ENCODE data around the gene L1TD1. TPM values are rescaled to one million over a fixed set of nuclear protein-coding genes. Genes with fewer than 3 reads are reported as not detected.
"Not testable (repeated sequence)": the region's sequence is repeated elsewhere in the genome, so short reads cannot be mapped to it uniquely, and the experiment has no call there.

The L1TD1 gene
- total RNA-seq, 1 donor from 2014 or later, result 0.67 TPM

DNA sequence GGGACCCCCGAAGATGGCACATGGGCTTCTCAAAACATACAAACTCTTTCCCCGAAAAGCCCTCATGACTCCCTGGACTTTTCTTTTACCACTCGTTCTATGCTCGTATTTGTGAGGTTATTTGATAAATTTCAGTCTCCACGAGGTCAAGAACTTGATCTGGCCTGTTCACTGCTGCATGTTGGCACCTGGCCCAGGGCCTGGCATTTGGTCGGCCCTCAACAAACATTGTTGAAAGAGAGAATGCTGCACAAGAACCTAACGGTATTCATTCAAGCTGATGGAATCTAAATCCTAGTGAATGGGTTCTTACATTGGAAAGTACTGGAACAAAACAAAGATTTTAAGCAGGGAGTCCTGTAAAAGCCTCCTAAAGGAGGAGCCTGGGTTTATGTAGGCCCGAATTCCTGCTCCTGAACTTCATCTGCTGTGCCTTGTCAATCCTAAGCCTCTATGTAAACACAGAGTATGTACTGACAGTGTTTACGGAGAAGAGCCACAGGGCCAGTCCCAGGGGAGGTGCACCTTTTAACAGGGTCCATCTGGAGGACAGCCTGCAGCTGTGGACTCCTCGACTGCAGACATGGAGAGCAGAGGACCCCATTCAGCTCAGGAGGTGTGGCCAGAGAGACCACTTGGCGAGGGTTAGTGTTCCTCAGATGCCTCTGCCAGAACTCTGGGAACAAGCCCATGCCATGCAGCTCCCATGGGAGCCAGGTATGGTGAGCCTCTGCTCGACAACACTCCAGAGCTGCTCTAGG is 46.9 kb downstream of the L1TD1 start:
- Histone ChIP-seq H3K4me3 (no peak overlapping the region), H3K27me3 (no peaks in the 10 kb centered on the region), H3K36me3 (no peaks in the 10 kb centered on the region), H3K9me3 (no peaks in the 10 kb centered on the region), H3K27ac (no peak overlapping the region), H3K4me1 (no peaks in the 10 kb centered on the region)
- intact Hi-C loops (cut with DNase I), result no loop called here
- ATAC-seq (peak; percentile 65), DNase-seq (peak; percentile 72)
- TF ChIP-seq, protein P1, sequence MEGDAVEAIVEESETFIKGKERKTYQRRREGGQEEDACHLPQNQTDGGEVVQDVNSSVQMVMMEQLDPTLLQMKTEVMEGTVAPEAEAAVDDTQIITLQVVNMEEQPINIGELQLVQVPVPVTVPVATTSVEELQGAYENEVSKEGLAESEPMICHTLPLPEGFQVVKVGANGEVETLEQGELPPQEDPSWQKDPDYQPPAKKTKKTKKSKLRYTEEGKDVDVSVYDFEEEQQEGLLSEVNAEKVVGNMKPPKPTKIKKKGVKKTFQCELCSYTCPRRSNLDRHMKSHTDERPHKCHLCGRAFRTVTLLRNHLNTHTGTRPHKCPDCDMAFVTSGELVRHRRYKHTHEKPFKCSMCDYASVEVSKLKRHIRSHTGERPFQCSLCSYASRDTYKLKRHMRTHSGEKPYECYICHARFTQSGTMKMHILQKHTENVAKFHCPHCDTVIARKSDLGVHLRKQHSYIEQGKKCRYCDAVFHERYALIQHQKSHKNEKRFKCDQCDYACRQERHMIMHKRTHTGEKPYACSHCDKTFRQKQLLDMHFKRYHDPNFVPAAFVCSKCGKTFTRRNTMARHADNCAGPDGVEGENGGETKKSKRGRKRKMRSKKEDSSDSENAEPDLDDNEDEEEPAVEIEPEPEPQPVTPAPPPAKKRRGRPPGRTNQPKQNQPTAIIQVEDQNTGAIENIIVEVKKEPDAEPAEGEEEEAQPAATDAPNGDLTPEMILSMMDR (IDR thresholded peaks at IDR 0.05), result no peak

DNA sequence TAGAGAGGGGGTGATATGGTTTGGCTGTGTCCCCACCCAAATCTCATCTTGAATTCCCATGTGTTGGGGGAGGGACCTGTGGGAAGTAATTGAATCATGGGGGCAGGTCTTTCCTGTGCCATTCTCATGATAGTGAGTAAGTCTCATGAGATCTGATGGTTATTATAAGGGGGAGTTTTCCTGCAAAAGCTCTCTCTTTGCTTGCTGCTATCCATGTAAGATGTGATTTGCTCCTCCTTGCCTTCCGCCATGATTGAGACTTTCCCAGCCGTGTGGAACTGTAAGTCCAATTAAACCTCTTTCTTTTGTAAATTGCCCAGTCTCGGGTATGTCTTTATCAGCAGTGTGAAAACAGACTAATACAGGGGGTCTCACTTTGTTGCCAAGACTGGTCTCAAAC is 49.7 kb downstream of the L1TD1 start:
- not testable (repeated sequence) for DNase-seq, H3K27me3 ChIP-seq

DNA sequence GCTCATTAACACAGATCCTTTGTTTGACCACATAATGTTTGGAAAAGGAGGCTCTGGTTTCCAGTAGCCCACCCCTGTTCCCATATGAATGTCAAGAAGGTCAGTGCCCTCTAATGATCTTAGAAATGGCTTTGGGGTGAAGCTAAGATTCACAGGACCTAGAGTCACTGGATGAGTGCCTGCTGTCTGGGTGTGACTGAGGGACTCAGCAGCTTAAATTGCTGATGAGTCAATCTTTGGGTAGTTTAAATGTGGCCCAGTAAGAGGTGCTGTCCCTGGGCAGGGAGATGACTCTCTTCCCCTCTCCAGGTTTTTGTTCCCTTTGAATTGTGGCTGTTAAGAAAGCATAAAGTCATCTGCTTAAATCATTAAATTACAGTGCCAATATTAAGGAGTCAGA is 50.6 kb downstream of the L1TD1 start:
- no peaks in the 10 kb centered on the region for H3K9me3 ChIP-seq
- no peaks in the 10 kb centered on the region for H3K36me3 ChIP-seq
- ATAC-seq (no peak), DNase-seq (no peak)
- no peaks in the 10 kb centered on the region for H3K4me1 ChIP-seq
- intact Hi-C loops (cut with DNase I), result no loop called here
- H3K27me3 ChIP-seq, result no peaks in the 10 kb centered on the region
- no peak overlapping the region for H3K27ac ChIP-seq
- H3K4me3 ChIP-seq, result no peak overlapping the region
- TF ChIP-seq, protein P1 (IDR thresholded peaks at IDR 0.05), result no peak

More for the DNA sequence above, 49.7 kb downstream of the L1TD1 start:
- intact Hi-C loops (cut with DNase I); ATAC-seq; H3K9me3 ChIP-seq; H3K4me3 ChIP-seq; H3K4me1 ChIP-seq; H3K27ac ChIP-seq; H3K36me3 ChIP-seq: not testable (repeated sequence)

DNA sequence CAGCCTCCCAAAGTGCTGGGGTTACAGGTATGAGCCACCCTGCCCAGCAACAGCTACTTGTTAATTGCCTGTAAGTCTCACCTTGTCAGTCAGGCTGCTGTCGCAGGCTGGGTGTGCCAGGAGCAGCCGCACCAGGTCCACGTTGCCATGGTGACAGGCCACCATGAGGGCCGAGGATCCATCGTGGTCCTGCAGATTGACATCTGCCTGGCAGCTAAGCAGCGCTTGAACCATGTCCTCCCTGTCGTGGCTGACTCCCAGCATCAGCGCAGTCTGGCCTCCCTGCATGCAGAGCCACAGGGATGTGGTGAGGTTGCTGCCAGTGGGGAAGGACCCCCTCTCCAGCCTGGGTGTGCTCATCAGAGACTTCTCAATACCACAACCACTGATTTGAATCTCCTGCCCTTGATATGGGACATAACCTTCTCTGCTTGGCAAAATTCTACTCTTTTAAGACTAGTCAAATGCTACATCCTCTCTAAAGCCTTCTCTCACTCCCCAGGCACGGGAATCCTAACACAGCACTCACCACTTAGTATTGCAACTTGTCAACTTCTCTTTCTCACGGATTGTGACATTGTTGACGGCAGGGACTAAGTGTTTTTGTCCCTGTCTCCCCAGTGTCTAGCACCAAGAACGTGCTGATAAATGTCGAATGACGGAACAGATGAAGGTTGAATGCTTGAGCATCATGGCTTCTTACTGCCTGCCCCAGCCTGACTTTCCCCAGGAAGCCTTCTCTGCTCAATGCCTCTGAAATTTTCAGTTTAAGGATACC is 52.9 kb downstream of the L1TD1 start:
- no peaks in the 10 kb centered on the region for H3K36me3 ChIP-seq
- H3K4me1 ChIP-seq, result no peaks in the 10 kb centered on the region
- H3K9me3 ChIP-seq, result no peaks in the 10 kb centered on the region
- no peak for ATAC-seq
- H3K27ac ChIP-seq, result no peak overlapping the region
- intact Hi-C loops (cut with DNase I), result no loop called here
- TF ChIP-seq, protein P1 (IDR thresholded peaks at IDR 0.05), result no peak
- no peaks in the 10 kb centered on the region for H3K27me3 ChIP-seq
- DNase-seq, result no peak
- no peak overlapping the region for H3K4me3 ChIP-seq

DNA sequence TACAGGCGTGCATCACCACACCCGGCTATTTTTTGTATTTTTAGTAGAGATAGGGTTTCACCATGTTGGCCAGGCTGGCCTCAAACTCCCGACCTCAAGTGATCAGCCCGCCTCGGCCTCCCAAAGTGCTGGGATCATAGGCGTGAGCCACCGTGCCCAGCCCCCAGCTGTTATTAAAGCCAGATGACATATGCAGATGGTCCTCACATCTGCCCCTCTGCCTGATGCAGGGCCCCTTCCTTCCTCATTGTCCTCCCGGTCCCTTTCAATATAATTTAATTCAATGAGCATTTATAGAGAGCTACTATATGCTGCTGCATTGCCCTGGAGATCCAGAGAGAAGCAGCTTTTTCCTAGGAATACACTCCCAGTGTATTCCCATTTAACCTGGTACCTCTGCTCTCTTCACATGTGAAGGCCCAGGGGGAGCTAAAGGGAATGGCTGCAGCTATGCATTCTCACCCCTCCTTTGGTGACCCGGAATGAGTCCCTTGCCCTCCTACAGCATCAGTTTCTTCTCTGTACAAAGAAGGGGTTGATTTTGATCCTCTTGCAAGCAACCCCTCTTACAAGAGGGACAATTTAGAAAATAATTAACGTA is 55.6 kb downstream of the L1TD1 start:
- no peak for ATAC-seq
- no peak for DNase-seq
- no peaks in the 10 kb centered on the region for H3K4me1 ChIP-seq
- TF ChIP-seq, protein P1 (IDR thresholded peaks at IDR 0.05), result no peak
- H3K27me3 ChIP-seq, result no peaks in the 10 kb centered on the region
- intact Hi-C loops (cut with DNase I), result no loop called here
- H3K4me3 ChIP-seq, result no peak overlapping the region
- H3K36me3 ChIP-seq, result no peaks in the 10 kb centered on the region
- no peaks in the 10 kb centered on the region for H3K9me3 ChIP-seq
- no peak overlapping the region for H3K27ac ChIP-seq

DNA sequence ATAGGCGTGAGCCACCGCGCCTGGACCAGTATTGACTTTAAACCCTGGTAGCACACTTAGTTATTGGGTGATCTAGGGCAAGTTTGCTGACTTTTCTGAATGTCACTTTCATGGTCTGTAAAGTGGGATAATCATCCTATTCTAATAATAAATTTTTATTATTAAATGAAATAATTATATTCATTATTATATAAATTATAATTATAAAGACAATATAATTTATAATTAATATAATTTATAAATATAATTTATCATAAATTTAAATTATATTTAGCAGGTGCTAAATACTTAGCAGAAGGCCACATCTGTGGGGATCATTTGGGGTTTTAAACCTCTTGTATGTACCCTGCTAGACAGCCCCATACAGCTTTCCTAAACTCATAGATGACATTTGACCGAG is 64.9 kb downstream of the L1TD1 start:
- DNase-seq, result no peak
- no peak overlapping the region for H3K4me3 ChIP-seq
- TF ChIP-seq, protein P1 (IDR thresholded peaks at IDR 0.05), result no peak
- H3K9me3 ChIP-seq, result no peaks in the 10 kb centered on the region
- H3K36me3 ChIP-seq, result no peaks in the 10 kb centered on the region
- no peak for ATAC-seq
- H3K27me3 ChIP-seq, result no peaks in the 10 kb centered on the region
- intact Hi-C loops (cut with DNase I), result no loop called here
- no peaks in the 10 kb centered on the region for H3K4me1 ChIP-seq
- H3K27ac ChIP-seq, result no peak overlapping the region

Data from upper lobe of right lung (tissue), 1 donor.